GM10266 (cell line): ENCODE measurements around the gene TENM4.

Experiments
- DNase-seq: peaks from one replicate; pipeline ENCODE4 v3.0.0; 2012; ENCODE audit errors: extremely low spot score
- TF ChIP-seq, protein P1 (sequence below): IDR thresholded peaks from 2 replicates; pipeline ENCODE4 v1.5.1; 2012; ENCODE audit warnings: mild to moderate bottlenecking, low read depth; ENCODE audit not compliant: control insufficient read depth, insufficient read depth; ENCODE audit errors: missing control alignments

Gene TENM4

DNA sequence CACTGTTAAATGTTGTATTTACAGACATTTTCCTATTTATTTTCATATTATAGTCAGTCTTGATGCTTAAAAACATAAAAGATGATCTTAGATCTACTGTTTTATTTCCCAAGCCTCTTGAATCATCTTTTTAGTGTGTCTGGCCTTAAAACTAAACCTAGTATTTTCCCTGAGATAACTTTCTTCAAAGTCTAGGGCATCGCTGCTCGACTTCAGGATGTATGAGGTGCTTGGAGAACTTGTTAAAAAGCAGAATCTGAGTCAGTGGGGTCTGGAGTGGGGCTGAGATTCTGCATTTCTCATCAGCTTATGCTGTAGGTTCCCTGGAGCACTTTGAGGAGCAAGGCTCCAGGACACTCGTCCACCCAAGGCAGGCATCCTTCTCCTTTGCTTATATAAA is 404.9 kb downstream of the TENM4 start:
- DNase-seq: no peak
- TF ChIP-seq, protein P1, sequence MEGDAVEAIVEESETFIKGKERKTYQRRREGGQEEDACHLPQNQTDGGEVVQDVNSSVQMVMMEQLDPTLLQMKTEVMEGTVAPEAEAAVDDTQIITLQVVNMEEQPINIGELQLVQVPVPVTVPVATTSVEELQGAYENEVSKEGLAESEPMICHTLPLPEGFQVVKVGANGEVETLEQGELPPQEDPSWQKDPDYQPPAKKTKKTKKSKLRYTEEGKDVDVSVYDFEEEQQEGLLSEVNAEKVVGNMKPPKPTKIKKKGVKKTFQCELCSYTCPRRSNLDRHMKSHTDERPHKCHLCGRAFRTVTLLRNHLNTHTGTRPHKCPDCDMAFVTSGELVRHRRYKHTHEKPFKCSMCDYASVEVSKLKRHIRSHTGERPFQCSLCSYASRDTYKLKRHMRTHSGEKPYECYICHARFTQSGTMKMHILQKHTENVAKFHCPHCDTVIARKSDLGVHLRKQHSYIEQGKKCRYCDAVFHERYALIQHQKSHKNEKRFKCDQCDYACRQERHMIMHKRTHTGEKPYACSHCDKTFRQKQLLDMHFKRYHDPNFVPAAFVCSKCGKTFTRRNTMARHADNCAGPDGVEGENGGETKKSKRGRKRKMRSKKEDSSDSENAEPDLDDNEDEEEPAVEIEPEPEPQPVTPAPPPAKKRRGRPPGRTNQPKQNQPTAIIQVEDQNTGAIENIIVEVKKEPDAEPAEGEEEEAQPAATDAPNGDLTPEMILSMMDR: no peak

DNA sequence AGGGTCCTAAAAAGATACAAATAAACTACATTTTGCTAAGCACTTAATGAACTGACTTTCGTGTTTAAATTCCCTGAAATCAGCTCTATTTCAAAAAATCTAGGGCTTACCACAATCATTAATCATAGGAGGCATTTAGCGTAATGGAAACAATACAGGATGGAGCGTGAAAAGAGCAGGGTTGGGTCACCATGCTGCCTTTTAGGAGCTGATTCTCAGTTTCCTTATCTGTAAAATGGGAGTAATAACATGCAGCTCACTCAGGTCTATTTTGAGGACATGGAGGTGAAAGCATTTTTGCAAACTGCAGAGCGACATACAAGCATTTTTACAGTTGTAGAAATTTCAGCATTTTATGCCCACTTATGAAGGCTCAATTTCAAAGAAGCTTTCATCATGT is 407.0 kb downstream of the TENM4 start:
- TF ChIP-seq, protein P1: no peak
- no peak for DNase-seq

- DNase-seq: no peak
- TF ChIP-seq, protein P1: no peak
These were observed 410.4 kb downstream of the TENM4 start for GRCh38 chr11:79030448-79030847.

DNA sequence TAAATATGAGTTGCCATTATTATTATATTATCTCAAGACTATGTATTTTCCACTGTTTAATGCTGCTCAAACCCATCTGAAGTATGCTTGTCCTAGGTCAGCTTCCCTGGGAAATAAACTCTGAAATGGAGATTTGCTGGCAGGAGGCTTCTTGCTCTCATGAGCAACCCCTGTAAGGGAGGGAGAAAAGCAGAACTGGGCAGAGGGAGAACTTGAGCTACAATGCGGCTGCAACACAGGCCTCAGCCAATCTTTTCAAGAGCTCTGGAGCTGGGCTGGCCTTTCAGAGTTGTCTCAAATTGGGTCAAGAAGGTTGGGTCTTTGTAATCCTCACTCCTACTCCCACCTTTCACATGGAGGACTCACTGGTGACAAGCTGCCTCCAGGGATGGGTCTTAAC is 412.6 kb downstream of the TENM4 start:
- TF ChIP-seq, protein P1: no peak
- no peak for DNase-seq

- no peak for DNase-seq
- TF ChIP-seq, protein P1: no peak
These were observed 413.9 kb downstream of the TENM4 start for GRCh38 chr11:79026803-79027445.

- no peak for DNase-seq
- TF ChIP-seq, protein P1: no peak
These were observed 415.2 kb downstream of the TENM4 start for GRCh38 chr11:79025622-79026021.

DNA sequence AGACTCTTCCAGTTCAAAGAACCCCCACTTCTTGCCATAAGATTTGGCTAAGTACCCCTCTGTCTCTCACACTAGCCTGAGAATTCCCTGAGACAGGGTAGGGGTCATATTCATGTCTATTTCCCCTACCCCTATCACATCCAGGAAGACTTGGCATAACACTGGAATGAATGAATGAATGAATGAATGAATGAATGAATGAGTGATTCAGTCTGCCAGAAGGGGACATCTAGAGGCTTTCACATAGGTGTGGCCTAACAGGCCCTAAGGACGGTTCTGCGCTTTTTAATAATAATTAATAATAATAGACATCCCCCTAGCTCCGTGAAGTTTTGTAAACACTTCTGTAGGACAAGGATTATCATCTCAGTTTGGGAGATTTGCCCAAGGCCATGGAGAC is 415.7 kb downstream of the TENM4 start:
- DNase-seq: no peak
- TF ChIP-seq, protein P1: no peak
